Left lung (tissue), 10 donors: Measurements from ENCODE around the gene RMND5A. TPM values are rescaled to one million over a fixed set of nuclear protein-coding genes. Genes with fewer than 3 reads are reported as not detected.

Source experiments
- ATAC-seq: fragments of 200-7000 bp; cut with Tn5 transposase; one replicate; pipeline ENCODE4 v1.9.1; 2020; ENCODE audit warnings: moderate library complexity
- DNase-seq, 4 donors: peaks; one replicate each; pipeline ENCODE4 v3.0.0-alpha.2; 2013 to 2020
- H3K27ac ChIP-seq, 2 donors: fragments of 200-600 bp; sonication (generic) in 1 of 2; one replicate each; pipeline versions ENCODE4 v1.5.0 to v1.8.0; 2020 to 2021
- H3K27me3 ChIP-seq, 2 donors: fragments of 200-600 bp; sonication (generic) in 1 of 2; one replicate each; pipeline versions ENCODE4 v1.5.0 to v1.8.0; 2020 to 2021
- H3K36me3 ChIP-seq, 2 donors: fragments of 200-600 bp; sonication (generic) in 1 of 2; one replicate each; pipeline versions ENCODE4 v1.5.0 to v1.8.0; 2020 to 2021
- H3K4me1 ChIP-seq, 2 donors: fragments of 200-600 bp; one replicate each; pipeline ENCODE4 v1.8.0; 2021
- H3K4me3 ChIP-seq, 2 donors: fragments of 200-600 bp; sonication (generic) in 1 of 2; one replicate each; pipeline versions ENCODE4 v1.5.0 to v1.8.0; 2020 to 2021; ENCODE audit warnings: mild to moderate bottlenecking in 1 of 2
- H3K9me3 ChIP-seq, 2 donors: fragments of 200-600 bp; sonication (generic) in 1 of 2; one replicate each; pipeline versions ENCODE4 v1.5.0 to v1.8.0; 2020 to 2021
- intact Hi-C, 2 donors: fragments of 100-400 bp; cut with DNase I; formaldehyde crosslinking; loops; one replicate each; pipeline versions ENCODE4 v1.11.2 to v1.14.2; 2022
- polyA plus RNA-seq, 6 donors: library from polyadenylated mRNA; unstranded; fragments of 120-200 nt; gene quantifications; one replicate each; pipeline ENCODE4 v1.2.1, GENCODE V29; 2013; ENCODE audit not compliant: insufficient read length in 6 of 6
- total RNA-seq, 2 donors: library from RNA; stranded (reverse); fragmentation: NEBNext Ultra II Directional; extraction: Animal tissue kit (Norgen Biotek cat#: 25700); gene quantifications; one replicate each; pipeline ENCODE4 v1.2.1, GENCODE V29; 2021
- TF ChIP-seq, protein P1 (sequence below), 2 donors: fragments of 200-600 bp; sonication (generic) in 1 of 2; IDR thresholded peaks; one replicate each; pipeline versions ENCODE4 v1.5.0 to v1.8.0; 2021; ENCODE audit warnings: antibody characterized with exemption in 2 of 2
- donor health status: DM: no; HTN: yes; CAD: no.
- donor health status: DM: no; HTN: no; CAD: no.

RMND5A gene
- total and polyA plus RNA-seq, 8 donors = 25.4 to 56.3 (median 52.2) TPM

- ATAC-seq (peak; percentile 83), DNase-seq (peak in 1 of 4 donors; percentile 44)
- H3K27ac ChIP-seq = no peak overlapping the region
- no peaks in the 10 kb centered on the region for H3K4me1 ChIP-seq
- TF ChIP-seq, protein P1, sequence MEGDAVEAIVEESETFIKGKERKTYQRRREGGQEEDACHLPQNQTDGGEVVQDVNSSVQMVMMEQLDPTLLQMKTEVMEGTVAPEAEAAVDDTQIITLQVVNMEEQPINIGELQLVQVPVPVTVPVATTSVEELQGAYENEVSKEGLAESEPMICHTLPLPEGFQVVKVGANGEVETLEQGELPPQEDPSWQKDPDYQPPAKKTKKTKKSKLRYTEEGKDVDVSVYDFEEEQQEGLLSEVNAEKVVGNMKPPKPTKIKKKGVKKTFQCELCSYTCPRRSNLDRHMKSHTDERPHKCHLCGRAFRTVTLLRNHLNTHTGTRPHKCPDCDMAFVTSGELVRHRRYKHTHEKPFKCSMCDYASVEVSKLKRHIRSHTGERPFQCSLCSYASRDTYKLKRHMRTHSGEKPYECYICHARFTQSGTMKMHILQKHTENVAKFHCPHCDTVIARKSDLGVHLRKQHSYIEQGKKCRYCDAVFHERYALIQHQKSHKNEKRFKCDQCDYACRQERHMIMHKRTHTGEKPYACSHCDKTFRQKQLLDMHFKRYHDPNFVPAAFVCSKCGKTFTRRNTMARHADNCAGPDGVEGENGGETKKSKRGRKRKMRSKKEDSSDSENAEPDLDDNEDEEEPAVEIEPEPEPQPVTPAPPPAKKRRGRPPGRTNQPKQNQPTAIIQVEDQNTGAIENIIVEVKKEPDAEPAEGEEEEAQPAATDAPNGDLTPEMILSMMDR (IDR thresholded peaks at IDR 0.05) = no peak
- H3K36me3 ChIP-seq = no peaks in the 10 kb centered on the region
- intact Hi-C loops = no loop called here
- H3K9me3 ChIP-seq = no peaks in the 10 kb centered on the region
- no peak overlapping the region for H3K4me3 ChIP-seq
- peaks cover 4 to 14% of the 10 kb centered on the region in 2 donors for H3K27me3 ChIP-seq
Measured at GRCh38 chr2:86782748-86783147, 62.7 kb downstream of the RMND5A start.

DNA sequence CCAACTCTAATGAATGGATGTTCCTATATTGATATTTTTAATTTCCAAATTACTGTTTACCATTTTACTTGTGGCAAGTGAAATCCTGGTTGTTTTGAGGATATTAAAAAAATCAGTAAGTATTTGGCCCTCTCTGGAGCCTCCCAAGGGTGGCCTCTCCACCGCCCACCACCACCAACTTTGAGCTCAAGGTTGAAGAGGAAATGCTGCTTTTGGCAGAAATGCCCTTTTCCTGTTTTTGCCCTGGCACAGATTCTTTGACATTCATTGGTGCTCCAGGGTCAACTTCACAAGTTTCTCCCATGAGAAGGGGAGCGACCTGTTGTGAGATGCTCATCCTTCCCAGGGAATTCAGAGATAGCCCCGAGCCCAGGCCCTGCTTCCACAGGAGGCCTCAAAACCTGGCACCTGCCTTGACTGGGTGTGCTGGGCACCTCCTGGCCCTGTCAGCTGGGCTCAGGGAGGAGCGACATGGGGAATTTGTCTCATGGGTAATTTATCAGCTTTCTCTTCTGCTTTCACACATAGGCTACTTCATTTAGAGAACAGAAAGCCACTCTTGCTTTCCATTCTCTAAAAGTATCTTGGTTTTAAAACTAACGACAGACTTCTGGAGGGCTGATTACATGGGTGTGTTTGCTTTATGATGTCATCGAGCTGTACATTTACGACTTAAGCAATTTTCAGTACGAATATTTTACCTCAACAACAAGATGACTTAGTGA lies 63.7 kb downstream of the RMND5A start:
- DNase-seq (no peak), ATAC-seq (no peak)
- no peak overlapping the region for H3K27ac ChIP-seq
- peaks cover 9 to 24% of the 10 kb centered on the region in 2 donors for H3K27me3 ChIP-seq
- H3K4me1 ChIP-seq = peaks cover under 1 to 2% of the 10 kb centered on the region in 2 donors
- no peaks in the 10 kb centered on the region for H3K36me3 ChIP-seq
- intact Hi-C loops = no loop called here
- H3K4me3 ChIP-seq = no peak overlapping the region
- TF ChIP-seq, protein P1 (IDR thresholded peaks at IDR 0.05) = no peak
- H3K9me3 ChIP-seq = no peaks in the 10 kb centered on the region

- H3K9me3 ChIP-seq = no peaks in the 10 kb centered on the region
- H3K4me1 ChIP-seq = peaks cover 14 to 19% of the 10 kb centered on the region in 2 donors
- TF ChIP-seq, protein P1 (IDR thresholded peaks at IDR 0.05) = no peak
- no peak overlapping the region for H3K27ac ChIP-seq
- DNase-seq (no peak), ATAC-seq (no peak)
- no peaks in the 10 kb centered on the region for H3K36me3 ChIP-seq
- H3K27me3 ChIP-seq = peaks cover 26 to 41% of the 10 kb centered on the region in 2 donors
- no peak overlapping the region for H3K4me3 ChIP-seq
- intact Hi-C loops = no loop called here
Measured at GRCh38 chr2:86785456-86785855, 65.4 kb downstream of the RMND5A start.

- Histone ChIP-seq H3K36me3 (no peaks in the 10 kb centered on the region), H3K4me1 (peaks cover 19 to 25% of the 10 kb centered on the region in 2 donors), H3K27ac (no peak overlapping the region), H3K9me3 (no peaks in the 10 kb centered on the region), H3K4me3 (no peak overlapping the region), H3K27me3 (peaks cover 32 to 47% of the 10 kb centered on the region in 2 donors)
- TF ChIP-seq, protein P1 (IDR thresholded peaks at IDR 0.05) = no peak
- ATAC-seq (no peak), DNase-seq (no peak)
- intact Hi-C loops = no loop called here
Measured at GRCh38 chr2:86786001-86786536, 66.0 kb downstream of the RMND5A start.

DNA sequence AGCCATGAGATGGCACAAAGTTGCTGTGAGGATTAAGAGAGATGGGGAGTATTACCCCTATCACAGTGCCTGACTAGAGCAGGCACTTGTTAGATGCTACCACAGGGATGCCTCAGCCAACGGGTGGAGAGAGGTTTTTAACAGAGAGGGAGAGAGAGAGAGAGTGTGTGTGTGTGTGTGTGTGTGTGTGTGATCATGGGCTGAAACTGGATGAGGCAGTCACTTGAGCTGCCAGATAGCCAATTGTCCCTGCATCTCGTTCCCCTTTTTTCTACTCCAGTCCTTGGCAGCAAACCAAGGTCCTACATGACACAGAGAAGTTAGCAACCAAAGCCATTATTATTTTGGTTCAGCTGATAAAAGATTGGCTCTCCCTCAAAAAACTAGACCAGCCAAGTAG lies 67.6 kb downstream of the RMND5A start:
- peaks cover 49 to 64% of the 10 kb centered on the region in 2 donors for H3K27me3 ChIP-seq
- H3K4me3 ChIP-seq = no peak overlapping the region
- ATAC-seq = no peak
- no peak overlapping the region for H3K27ac ChIP-seq
- H3K4me1 ChIP-seq = peaks cover 19 to 30% of the 10 kb centered on the region in 2 donors
- intact Hi-C loops = no loop called here
- no peaks in the 10 kb centered on the region for H3K9me3 ChIP-seq
- no peaks in the 10 kb centered on the region for H3K36me3 ChIP-seq
- peak in 1 of 4 donors; percentile 74 for DNase-seq
- TF ChIP-seq, protein P1 (IDR thresholded peaks at IDR 0.05) = no peak
